GM21390 (cell line): ENCODE measurements around the gene MEI1.

Source experiments
- ATAC-seq: cut with Tn5 transposase; IDR thresholded peaks from one replicate; pipeline ENCODE4 v1.9.1; 2021; ENCODE audit not compliant: unreplicated experiment

The MEI1 gene

DNA sequence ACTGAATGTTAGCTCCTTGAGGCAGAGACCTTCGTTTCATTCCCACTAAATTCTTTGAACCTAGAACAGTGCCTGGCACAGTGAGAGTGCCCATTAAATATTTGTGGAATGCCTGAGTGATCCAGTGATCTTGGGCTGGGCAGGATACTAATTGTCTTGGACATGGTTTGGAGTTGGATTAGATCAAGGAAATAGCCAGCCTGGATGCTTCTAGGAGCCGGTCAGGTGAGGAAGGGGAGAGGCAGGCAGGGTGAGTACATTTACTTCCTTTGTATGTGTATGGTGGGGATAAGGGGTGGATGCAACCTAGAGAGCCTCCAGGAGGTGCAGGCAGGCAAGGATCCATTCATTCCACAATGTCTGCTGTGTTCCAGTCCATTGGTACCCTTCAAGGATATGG is 137.2 kb downstream of the MEI1 start:
- no peak for ATAC-seq

GRCh38 chr22:41838842-41839618 is 139.7 kb downstream of the MEI1 start:
- no peak for ATAC-seq

DNA sequence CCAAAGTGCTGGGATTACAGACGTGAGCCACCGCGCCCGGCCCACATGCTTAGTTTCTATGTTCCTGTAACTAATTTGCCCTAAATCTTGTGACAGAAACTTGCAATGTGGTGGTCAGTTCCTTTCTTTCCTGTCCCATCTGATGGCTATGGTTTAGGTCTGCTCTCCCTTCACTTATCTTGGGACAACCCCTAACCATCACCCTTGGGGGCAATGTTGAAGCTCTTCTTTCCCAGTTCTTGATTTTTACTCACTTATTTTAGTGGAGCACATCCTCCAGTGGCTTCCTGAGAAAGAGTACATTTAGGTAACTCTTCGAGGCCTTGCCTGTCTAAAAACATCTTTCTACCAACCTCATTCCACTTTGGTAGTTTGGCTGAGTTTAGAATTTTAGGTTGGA is 140.9 kb downstream of the MEI1 start:
- ATAC-seq: no peak

GRCh38 chr22:41841085-41841712 is 141.9 kb downstream of the MEI1 start:
- no peak for ATAC-seq

GRCh38 chr22:41842996-41843970 is 144.0 kb downstream of the MEI1 start:
- ATAC-seq: no peak

- no peak for ATAC-seq
Observed at GRCh38 chr22:41844036-41844435, 144.7 kb downstream of the MEI1 start.

DNA sequence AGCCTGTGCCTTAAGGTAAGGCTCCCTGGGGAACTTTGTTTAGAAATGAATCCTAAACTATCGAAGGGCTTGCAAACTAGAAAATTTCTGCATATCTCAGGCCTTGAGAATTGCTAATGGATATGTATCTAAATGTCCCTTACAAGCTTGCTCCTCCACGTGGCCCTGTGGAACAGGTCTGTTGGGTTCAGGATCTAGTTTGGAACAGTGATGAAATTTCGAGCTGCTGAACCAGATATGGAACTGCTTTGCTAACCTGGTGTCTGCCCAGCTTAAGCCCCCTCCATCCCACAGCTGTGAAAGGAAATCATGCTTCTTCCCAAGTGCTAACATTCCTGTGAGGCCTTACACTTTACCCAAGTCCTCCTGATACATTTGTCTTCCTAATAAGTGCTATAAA is 145.2 kb downstream of the MEI1 start:
- no peak for ATAC-seq

DNA sequence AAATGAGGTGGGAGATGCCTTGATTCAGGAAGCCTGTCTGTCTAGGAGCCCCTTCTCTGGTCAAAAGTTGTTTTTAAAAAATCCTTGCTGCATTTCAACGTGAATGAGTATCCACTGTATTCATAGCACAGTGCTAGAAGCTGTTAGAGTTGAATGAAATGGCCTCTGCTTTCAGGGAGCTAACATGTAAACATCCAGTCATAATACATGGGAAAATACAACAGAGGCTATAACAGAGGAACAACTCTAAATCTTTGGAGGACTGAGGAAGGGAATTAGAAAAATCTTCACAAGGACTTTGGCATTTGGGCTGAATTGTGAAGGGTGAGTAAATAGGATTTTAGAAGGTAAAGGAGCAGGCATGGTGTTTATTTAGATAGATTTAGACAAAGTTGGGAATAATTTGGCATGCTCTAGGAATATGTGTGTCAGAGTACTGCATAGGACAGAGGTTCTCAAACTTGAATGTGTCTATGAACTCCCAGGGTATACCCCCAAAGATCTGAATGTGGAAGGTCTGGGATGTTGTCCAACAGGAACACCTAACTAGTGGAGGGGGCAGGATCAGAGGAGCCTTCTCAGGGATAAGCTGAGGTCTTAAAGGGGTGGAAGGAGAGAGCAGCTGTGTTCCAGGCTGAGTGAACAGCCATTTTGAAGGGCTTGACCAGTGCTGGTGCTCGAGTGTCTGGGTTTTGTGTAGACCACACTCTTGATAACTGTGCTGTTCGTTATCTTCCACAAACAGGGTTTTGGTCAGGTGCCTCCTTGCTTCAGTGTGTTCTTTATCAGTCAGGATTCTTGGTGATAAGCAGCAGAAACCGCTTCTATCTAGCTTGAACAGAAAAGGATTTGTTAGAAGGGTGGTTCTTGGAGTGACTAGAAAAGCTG is 146.3 kb downstream of the MEI1 start:
- ATAC-seq: no peak

GRCh38 chr22:41846268-41846987 is 147.1 kb downstream of the MEI1 start:
- ATAC-seq: no peak

GRCh38 chr22:41847300-41847699 is 148.0 kb downstream of the MEI1 start:
- no peak for ATAC-seq

DNA sequence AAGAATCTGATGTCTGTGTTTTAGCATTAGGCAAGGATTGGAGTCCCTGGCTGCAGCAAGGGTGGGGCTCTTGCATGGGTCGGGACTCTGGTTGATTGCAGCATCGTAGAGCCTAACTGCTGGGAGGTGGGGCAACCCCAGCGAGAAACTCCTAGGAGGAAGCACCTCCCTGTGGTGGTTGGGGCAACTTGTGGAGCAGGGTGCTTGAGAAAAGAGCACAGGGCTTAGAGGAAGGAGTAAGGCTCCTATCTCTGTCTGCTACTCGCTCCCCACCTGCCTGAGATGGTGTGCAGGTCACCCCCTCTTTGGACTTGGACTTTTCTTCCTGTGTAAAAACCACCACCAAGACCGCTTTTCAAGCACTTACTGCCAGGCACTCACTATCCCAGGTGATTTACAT is 149.2 kb downstream of the MEI1 start:
- no peak for ATAC-seq
